Measurements from ENCODE around the gene TMEM40. TPM values are rescaled to one million over a fixed set of nuclear protein-coding genes. Genes with fewer than 3 reads are reported as not detected.
A peak's percentile ranks its signal among the peaks of the same experiment; 100 is the strongest.

TMEM40 gene, protein sequence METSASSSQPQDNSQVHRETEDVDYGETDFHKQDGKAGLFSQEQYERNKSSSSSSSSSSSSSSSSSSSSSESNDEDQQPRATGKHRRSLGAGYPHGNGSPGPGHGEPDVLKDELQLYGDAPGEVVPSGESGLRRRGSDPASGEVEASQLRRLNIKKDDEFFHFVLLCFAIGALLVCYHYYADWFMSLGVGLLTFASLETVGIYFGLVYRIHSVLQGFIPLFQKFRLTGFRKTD
- total RNA-seq (2014; rRNA removed; shearing (Covaris generic)), result not detected in 2 replicates

DNA sequence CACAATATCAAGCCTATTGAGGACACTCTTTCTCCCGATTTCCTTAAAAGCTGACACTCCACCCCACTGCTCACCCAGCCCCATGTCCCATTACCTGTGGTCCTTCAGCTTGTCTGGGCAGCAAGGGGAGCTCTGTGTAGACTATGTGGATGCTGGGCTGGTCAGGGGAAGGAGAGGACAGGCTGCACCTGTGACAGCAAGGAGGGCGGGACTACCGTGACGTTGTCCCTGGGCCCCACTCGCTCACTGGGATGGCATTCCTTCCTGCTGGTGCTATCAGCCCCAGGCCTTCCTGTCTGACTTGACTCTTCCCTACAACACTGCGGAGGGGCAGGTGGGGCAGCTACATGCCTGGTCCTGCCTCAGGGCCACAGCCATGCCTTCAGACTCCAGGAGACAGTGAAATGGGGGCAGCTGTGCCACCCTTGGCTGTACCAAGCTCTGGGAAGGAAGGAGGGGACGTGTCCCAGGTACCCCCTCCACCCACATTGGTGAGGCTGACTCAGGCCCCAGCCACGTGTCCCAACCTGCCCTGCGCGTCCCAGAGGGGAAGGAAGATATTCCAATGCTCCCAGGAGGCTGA is at the start of gene TMEM40:
Gene TMEM40, minus strand, starts transcription at position 163 of the 583 bp plus-strand sequence. CDS start 9,427 bp downstream, outside the sequence.
- Histone ChIP-seq H3K9me3 (replicated peaks) (no peaks in the 10 kb centered on the region), H3K27me3 (replicated peaks) (no peaks in the 10 kb centered on the region), H3K4me1 (replicated peaks) (peaks cover 8% of the 10 kb centered on the region), H3K27ac (no peak within 1 kb of the TSS), H3K36me3 (no peaks in the 10 kb centered on the region), H3K4me3 (no peak within 1 kb of the TSS)
- DNase-seq (ENCODE audit: low read depth in 1 of 2, low spot score in 2 of 2), result no peak

GRCh38 chr3:12808587-12808986 is 49.5 kb upstream of the TMEM40 start:
- Histone ChIP-seq H3K36me3 (no peaks in the 10 kb centered on the region), H3K27me3 (replicated peaks) (no peaks in the 10 kb centered on the region), H3K4me1 (replicated peaks) (peaks cover 6% of the 10 kb centered on the region; the same call in 1 of the 2 replicates), H3K27ac (no peak overlapping the region), H3K9me3 (replicated peaks) (no peaks in the 10 kb centered on the region), H3K4me3 (no peak overlapping the region)
- no peak for DNase-seq (ENCODE audit: low read depth in 1 of 2, low spot score in 2 of 2)

GRCh38 chr3:12807601-12808359 is 48.7 kb upstream of the TMEM40 start:
- no peak overlapping the region for H3K27ac ChIP-seq
- H3K4me1 ChIP-seq (replicated peaks), result peaks cover 6% of the 10 kb centered on the region; the same call in 1 of the 2 replicates
- no peaks in the 10 kb centered on the region for H3K36me3 ChIP-seq
- no peak for DNase-seq (ENCODE audit: low read depth in 1 of 2, low spot score in 2 of 2)
- no peaks in the 10 kb centered on the region for H3K27me3 ChIP-seq (replicated peaks)
- no peak overlapping the region for H3K4me3 ChIP-seq
- no peaks in the 10 kb centered on the region for H3K9me3 ChIP-seq (replicated peaks)

GRCh38 chr3:12807066-12807465 is 48.0 kb upstream of the TMEM40 start:
- Histone ChIP-seq H3K27me3 (replicated peaks) (no peaks in the 10 kb centered on the region), H3K4me1 (replicated peaks) (peaks cover 6% of the 10 kb centered on the region; the same call in 1 of the 2 replicates), H3K4me3 (no peak overlapping the region), H3K36me3 (no peaks in the 10 kb centered on the region), H3K27ac (no peak overlapping the region), H3K9me3 (replicated peaks) (no peaks in the 10 kb centered on the region)
- DNase-seq (ENCODE audit: low read depth in 1 of 2, low spot score in 2 of 2), result no peak

- no peak for DNase-seq (ENCODE audit: low read depth in 1 of 2, low spot score in 2 of 2)
- no peaks in the 10 kb centered on the region for H3K27me3 ChIP-seq (replicated peaks)
- H3K9me3 ChIP-seq (replicated peaks), result no peaks in the 10 kb centered on the region
- H3K36me3 ChIP-seq, result no peaks in the 10 kb centered on the region
- no peak overlapping the region for H3K27ac ChIP-seq
- no peak overlapping the region for H3K4me3 ChIP-seq
- no peaks in the 10 kb centered on the region for H3K4me1 ChIP-seq (replicated peaks)
Observed at GRCh38 chr3:12803371-12803770, 44.3 kb upstream of the TMEM40 start.

DNA sequence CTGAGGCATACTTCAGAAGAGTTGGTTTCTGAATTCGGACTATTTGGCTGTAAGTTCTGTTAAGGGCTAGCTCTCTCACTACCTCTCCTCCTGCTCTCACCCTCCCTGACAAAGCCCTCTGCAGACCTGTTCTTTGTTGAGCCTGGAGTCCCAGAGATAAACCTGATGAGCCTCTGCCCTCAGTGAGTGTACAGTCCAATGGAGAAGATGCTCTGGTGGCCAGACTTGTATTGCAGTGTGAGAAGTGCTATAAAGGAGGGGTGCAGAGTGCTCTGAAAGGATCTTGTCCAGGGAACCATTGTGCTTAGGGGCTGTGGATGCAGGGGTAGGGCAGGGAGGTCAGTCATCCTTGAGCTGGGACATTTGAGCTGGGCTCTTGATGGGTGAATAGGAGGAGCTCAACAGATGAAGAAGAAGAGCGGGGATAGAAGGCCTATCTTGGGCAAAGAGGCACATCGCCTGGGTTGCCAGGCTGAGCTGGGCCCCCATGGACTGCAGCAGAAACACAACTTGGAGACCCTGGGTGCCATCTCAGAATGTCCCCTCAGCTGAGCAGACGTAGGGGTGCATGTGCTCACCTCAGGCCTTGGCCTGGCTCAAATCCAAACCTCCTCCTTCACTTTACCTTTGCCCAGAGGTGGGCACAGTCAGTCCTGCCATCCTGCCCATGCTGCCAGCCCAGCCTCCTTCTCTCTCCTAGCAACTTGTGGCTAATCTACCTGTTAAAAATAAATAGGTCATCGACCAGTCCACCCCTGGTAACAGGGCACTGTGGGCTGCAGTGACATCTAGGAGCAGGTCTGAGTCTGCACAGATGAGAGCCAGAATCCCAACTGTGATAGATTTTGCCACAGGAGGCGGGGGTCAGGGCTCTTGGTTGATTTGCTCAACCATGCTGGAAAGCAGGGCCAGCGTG is 40.7 kb upstream of the TMEM40 start:
- no peak overlapping the region for H3K27ac ChIP-seq
- H3K4me3 ChIP-seq, result no peak overlapping the region
- H3K36me3 ChIP-seq, result no peaks in the 10 kb centered on the region
- no peaks in the 10 kb centered on the region; the same call in 1 of the 2 replicates for H3K27me3 ChIP-seq (replicated peaks)
- H3K4me1 ChIP-seq (replicated peaks), result peaks cover 9% of the 10 kb centered on the region
- no peaks in the 10 kb centered on the region for H3K9me3 ChIP-seq (replicated peaks)
- DNase-seq (ENCODE audit: low read depth in 1 of 2, low spot score in 2 of 2), result no peak

DNA sequence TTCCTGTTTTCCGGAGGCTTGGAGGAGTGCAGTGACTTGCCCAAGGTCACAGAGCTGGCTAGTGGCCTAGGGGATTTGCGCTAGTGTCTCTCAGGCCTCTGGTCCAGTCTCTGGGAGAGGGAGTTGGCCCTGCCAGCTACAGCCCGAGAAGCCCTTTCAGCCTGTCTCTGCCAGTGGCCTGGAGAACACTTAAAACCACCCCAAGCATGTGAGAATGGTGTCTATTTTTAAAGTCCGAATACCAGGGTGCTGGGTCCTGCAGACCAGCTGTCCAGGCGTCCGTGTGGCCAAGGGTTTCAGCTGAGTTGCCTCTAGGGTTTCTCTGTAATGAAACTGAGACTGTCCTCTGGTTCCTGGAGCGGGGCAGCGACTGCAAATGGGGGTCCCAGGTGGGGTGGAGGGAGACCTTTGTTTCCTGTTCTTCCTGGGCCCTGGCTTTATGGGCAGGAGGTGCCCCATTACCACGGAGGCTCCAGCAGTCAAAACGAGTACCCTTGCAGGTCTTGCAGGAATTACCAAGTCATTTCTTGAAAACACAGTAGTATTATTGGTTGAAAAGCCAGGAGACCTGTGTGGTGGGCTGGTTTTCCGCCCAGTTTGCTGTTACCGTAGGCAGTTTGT is 39.6 kb upstream of the TMEM40 start:
- Histone ChIP-seq H3K4me1 (replicated peaks) (peaks cover 9% of the 10 kb centered on the region), H3K27me3 (replicated peaks) (no peaks in the 10 kb centered on the region; the same call in 1 of the 2 replicates), H3K4me3 (no peak overlapping the region), H3K9me3 (replicated peaks) (no peaks in the 10 kb centered on the region), H3K27ac (no peak overlapping the region), H3K36me3 (no peaks in the 10 kb centered on the region)
- no peak for DNase-seq (ENCODE audit: low read depth in 1 of 2, low spot score in 2 of 2)

GRCh38 chr3:12797892-12798558 is 39.0 kb upstream of the TMEM40 start:
- Histone ChIP-seq H3K36me3 (no peaks in the 10 kb centered on the region), H3K4me1 (replicated peaks) (peaks cover 9% of the 10 kb centered on the region), H3K27ac (no peak overlapping the region), H3K9me3 (replicated peaks) (no peaks in the 10 kb centered on the region), H3K4me3 (no peak overlapping the region), H3K27me3 (replicated peaks) (no peaks in the 10 kb centered on the region; the same call in 1 of the 2 replicates)
- no peak for DNase-seq (ENCODE audit: low read depth in 1 of 2, low spot score in 2 of 2)

DNA sequence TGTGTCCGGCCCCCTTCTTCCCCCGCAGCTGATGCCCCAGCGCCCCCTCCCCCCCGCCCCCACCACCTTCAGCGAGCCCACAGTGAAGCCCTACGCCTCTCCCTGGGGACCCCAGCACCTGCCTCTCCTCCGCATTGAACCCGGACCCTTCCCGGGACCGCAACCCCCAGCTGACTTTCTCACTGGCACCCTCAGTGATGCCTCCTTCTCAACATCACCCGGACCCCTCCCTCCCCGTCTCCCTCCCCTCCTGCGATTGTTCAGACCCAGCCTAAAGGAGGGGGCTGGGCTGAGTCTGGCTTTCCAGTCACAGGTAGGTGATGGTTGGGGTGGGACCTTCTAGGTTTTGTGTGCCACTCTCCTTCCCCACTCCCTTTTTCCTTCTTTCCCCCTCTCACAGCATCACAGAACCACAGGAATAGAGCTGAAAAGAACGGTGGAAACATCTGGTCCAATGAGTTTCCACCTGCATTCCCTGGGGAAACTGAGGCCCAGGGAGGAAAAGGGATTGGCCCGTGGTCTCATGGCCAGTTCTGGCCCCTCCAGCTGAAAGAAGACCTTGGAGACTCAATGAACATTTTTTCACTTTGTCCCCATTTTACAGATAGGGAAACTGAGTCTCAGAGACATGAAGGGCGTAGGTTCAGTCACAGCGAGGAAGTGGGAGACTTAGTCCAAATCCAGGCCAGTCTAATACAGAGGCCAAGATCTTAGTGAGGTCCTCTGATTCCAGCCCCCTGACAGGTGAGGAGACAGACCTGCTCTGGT is 38.2 kb upstream of the TMEM40 start:
- Histone ChIP-seq H3K36me3 (no peaks in the 10 kb centered on the region), H3K27me3 (replicated peaks) (no peaks in the 10 kb centered on the region; the same call in 1 of the 2 replicates), H3K27ac (no peak overlapping the region), H3K4me1 (replicated peaks) (peaks cover 9% of the 10 kb centered on the region), H3K9me3 (replicated peaks) (no peaks in the 10 kb centered on the region), H3K4me3 (no peak overlapping the region)
- DNase-seq (ENCODE audit: low read depth in 1 of 2, low spot score in 2 of 2), result no peak

DNA sequence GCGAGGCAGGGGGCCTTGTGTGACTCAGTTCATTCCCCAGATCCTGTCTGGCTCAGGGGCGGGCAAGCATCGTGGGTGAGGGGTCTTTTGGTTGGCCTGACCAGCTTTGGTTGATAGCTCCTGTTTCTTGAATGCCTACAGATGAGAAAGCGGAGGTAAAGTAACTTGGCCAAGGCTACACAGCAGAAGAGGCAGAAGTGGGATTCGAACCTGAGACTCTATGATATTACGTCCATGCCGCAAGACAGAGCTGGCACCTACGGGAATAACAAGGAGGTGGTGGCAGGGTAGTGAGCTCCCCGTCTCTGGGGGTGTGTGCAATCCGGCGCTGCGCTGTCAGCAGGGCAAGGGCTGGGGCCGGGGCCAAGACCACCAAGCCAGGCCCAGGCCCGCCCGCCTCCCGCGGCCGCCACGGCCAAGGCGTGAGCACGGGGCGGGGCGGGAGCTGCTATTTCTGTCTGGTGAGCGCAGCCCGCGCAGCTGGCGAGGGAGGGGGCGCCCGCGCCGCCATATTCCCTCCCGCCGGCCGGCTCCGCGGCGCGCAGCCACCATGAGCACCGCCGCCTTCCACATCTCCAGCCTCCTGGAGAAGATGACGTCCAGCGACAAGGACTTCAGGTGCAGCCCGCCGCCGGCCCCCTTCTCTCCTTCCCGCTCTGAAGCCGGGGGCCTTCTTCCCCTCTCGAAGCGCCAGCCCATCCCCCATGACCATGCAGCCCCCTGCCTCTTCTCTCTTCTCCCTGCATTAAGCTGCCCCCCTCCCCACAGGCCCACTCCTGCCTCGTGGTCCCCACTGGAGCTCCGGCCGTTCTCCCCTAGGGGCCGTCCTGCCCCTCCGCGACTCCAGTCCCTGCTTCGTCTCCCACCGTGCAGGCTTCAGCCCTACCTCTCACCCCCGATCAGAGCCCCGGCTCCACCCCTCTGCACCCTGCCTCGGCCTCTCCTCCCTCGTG is 37.4 kb upstream of the TMEM40 start, which contains the start of gene CAND2:
Gene CAND2, plus strand, starts transcription at position 510 of the 953 bp plus-strand sequence. Its CDS starts 41 bp downstream, at position 551.
- DNase-seq (ENCODE audit: low read depth in 1 of 2, low spot score in 2 of 2), result peak in 1 of 2 experiments; percentile 27
- Histone ChIP-seq H3K4me3 (peak within 1 kb of the TSS; percentile 43), H3K4me1 (replicated peaks) (peaks cover 9% of the 10 kb centered on the region), H3K27me3 (replicated peaks) (no peaks in the 10 kb centered on the region; the same call in 1 of the 2 replicates), H3K27ac (no peak within 1 kb of the TSS), H3K36me3 (no peaks in the 10 kb centered on the region), H3K9me3 (replicated peaks) (no peaks in the 10 kb centered on the region)

DNA sequence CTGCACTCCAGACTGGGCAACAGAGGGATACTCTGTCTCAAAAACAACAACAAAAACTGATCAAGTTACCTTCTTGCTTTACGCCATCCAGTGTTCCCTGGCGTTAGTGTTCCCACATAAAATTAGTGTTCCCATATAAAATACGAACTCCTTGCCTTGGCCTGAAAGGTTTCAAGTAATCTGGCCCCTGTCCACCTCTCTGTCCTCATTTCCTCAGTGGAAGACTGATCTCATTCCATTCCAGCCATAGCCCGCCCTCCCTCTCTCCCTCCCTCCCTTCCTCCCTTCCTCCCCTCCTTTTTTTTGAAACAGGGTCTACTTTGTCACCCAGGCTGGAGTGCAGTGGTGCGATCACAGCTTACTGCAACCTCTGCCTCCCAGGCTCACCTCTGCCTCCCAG is 34.6 kb upstream of the TMEM40 start:
- peaks cover 9% of the 10 kb centered on the region for H3K4me1 ChIP-seq (replicated peaks)
- no peaks in the 10 kb centered on the region for H3K36me3 ChIP-seq
- DNase-seq (ENCODE audit: low read depth in 1 of 2, low spot score in 2 of 2), result no peak
- H3K4me3 ChIP-seq, result no peak overlapping the region
- no peaks in the 10 kb centered on the region for H3K9me3 ChIP-seq (replicated peaks)
- H3K27me3 ChIP-seq (replicated peaks), result no peaks in the 10 kb centered on the region; the same call in 1 of the 2 replicates
- H3K27ac ChIP-seq, result no peak overlapping the region

Data from SJSA1 (cell line).